SIG-M5 treated with dmso at 0.1 percent for 504 hours (cell line): ENCODE measurements around the gene NOXA1.

ENCODE experiments used
- DNase-seq: peaks from one replicate; lab custom pipeline; 2025; ENCODE audit not compliant: unreplicated experiment; lab: John Stamatoyannopoulos, UW

Gene NOXA1

DNA sequence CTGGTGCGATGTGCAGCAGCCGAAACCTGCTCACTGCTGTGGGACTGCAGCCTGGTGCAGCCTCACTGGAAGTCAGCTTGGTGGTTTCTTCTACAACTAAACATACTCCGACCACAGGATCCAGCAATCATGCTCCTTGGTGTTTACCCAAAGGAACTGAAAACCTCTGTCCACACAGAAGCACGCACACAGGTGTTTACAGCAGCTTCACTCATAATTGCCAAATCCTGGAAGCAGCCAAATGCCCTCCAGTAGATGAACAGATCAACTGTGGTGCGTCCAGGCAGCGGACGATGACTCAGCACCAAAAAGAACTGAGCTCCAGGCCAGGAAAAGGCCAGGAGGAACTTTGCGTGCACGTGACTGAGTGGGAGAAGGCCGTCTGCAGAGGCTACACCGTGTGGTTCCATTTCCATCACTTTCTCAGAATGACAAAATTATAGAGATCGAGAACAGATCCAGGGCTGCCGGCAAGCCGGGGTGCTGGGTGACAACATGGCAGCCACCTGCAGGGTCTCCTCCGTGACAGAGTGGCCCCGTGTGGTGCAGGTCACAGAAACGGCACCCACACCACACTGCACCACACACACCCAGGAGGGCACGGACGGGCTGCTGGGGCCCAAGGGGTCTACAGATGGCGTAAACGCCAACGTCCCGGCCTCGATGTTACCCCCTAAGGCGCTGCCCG, 59.0 kb downstream of the NOXA1 start:
- DNase-seq = peak; percentile 34
